MM.1S (cell line): Measurements from ENCODE around the gene LAYN.

Source experiments
- CTCF ChIP-seq: fragments of 300-600 bp; sonication (generic); IDR thresholded peaks from 2 replicates; pipeline ENCODE4 v1.5.1; 2016; ENCODE audit warnings: antibody characterized with exemption, low read length, mixed read lengths
- EZH2 ChIP-seq: fragments of 300-600 bp; sonication (generic); optimal IDR thresholded peaks from 2 replicates; pipeline ENCODE3; 2017; ENCODE audit warnings: low read depth, mild to moderate bottlenecking, antibody characterized with exemption, low read length, mixed read lengths
- EZH2phosphoT487 ChIP-seq: fragments of 300-600 bp; sonication (generic); IDR thresholded peaks from 2 replicates; pipeline ENCODE4 v1.6.1; 2018; ENCODE audit warnings: antibody characterized with exemption, low read length

- TF ChIP-seq CTCF (peak; percentile 9; the same call in 1 of the 2 replicates), EZH2 (no peak), EZH2phosphoT487 (no peak)
Observed at GRCh38 chr11:111555255-111555654, 14.7 kb downstream of the LAYN start.
